ENCODE results near the gene PRIM2. TPM values are rescaled to one million over a fixed set of nuclear protein-coding genes. Genes with fewer than 3 reads are reported as not detected.

PRIM2 gene
- total and polyA plus RNA-seq, 2 of the 4 experiments (the other 2 are of a cell fraction) = 11.8 to 37.5 TPM

DNA sequence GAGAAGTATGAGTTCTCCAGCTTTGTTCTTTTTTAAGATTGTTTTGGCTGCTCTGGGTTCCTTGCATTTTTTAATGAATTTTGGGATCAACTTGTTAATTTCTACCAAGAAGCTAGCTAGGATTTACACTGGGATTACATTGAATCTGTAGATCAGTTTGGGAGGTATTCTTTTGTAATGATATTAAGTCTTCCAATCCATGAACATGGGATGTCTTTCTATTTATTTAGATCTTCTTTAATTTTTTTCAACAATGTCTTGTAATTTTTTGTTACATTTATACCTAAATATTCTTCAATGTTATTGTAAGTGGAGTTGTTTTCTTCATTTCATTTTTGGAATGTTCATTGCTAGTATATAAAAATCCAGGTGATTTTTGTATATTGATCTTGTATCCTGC, 12.5 kb downstream of the PRIM2 start:
- Histone ChIP-seq H2BK5ac (ENCODE audit: low read depth, low read length, poor library complexity, severe bottlenecking) (no peak overlapping the region), H2BK15ac (ENCODE audit: low read depth, low read length) (no peak overlapping the region), H4K20me1 (ENCODE audit: insufficient read depth, low read length) (no peaks in the 10 kb centered on the region), H3K27me3 (ENCODE audit: control insufficient read depth, insufficient read depth, low read length) (no peaks in the 10 kb centered on the region), H3K4me3 (ENCODE audit: insufficient read depth, low read depth, low read length) (no peak overlapping the region), H2BK120ac (ENCODE audit: low read depth, low read length) (no peak overlapping the region), H2AFZ (replicated peaks; ENCODE audit: low read length, poor library complexity) (no peak overlapping the region), H4K8ac (ENCODE audit: low read depth in 2 of 2, low read length in 2 of 2) (no peak overlapping the region), H2AK5ac (ENCODE audit: low read depth, low read length) (no peak overlapping the region), H3K4me1 (ENCODE audit: control insufficient read depth, insufficient read depth, low read length) (no peaks in the 10 kb centered on the region), H3K56ac (ENCODE audit: extremely low read depth, insufficient read depth, low read length) (no peak overlapping the region), H3K9ac (ENCODE audit: low read depth, low read length) (no peak overlapping the region), H3K14ac (replicated peaks; ENCODE audit: low read depth, low read length) (no peak overlapping the region), H2AK9ac (replicated peaks; ENCODE audit: low read depth, low read length, poor library complexity) (no peak overlapping the region), H3K4ac (ENCODE audit: low read depth, low read length) (no peak overlapping the region), H3K79me1 (ENCODE audit: low read depth in 1 of 2, low read length in 2 of 2) (peaks cover 19 to 24% of the 10 kb centered on the region in 2 experiments), H4K5ac (ENCODE audit: low read depth, low read length) (no peak overlapping the region), H3K23ac (ENCODE audit: low read depth, low read length) (no peak overlapping the region), H3K36me3 (ENCODE audit: control insufficient read depth, insufficient read depth, low read length) (peaks cover 30% of the 10 kb centered on the region), H3K27ac (ENCODE audit: insufficient read depth, low read length) (no peak overlapping the region), H3K9me1 (ENCODE audit: insufficient read depth, low read length) (no peaks in the 10 kb centered on the region), H2BK20ac (ENCODE audit: low read depth, low read length) (no peak overlapping the region), H3K9me3 (ENCODE audit: control insufficient read depth, insufficient read depth, low read length) (peaks cover 13% of the 10 kb centered on the region), H3K18ac (ENCODE audit: low read depth, low read length) (no peak overlapping the region), H3K4me2 (ENCODE audit: low read depth, low read length) (no peak overlapping the region), H4K91ac (ENCODE audit: insufficient read depth, low read depth, low read length) (no peak overlapping the region)
- dilution Hi-C loops (cut with HindIII; ENCODE audit: low sequenced_read_pairs, unreplicated experiment) = no loop called here
- ChIA-PET CTCF (no interaction called here), POLR2A (ENCODE audit: unreplicated experiment) (no interaction called here)
- in situ Hi-C loops (cut with MboI; ENCODE audit: low sequenced_read_pairs) = no loop called here
- BruUV-seq (replicated peaks) = no TSS peak
- ATAC-seq (ENCODE audit: low read depth) (no peak), DNase-seq (no peak)
- intact Hi-C loops (cut with micrococcal nuclease) = no loop called here
- TF ChIP-seq CEBPB (IDR thresholded peaks at IDR 0.05; ENCODE audit: low read depth, low read length) (no peak), USF2 (IDR thresholded peaks at IDR 0.05; ENCODE audit: low read depth, low read length) (no peak), MXI1 (IDR thresholded peaks at IDR 0.05; ENCODE audit: borderline replicate concordance, low read depth, low read length) (no peak), BHLHE40 (IDR thresholded peaks at IDR 0.05; ENCODE audit: low read depth, low read length) (no peak)

Measured in IMR-90 (cell line).